ENCODE measurements around the gene TBL1Y.

Gene TBL1Y

GRCh38 chrY:6983221-6983620 is 72.7 kb downstream of the TBL1Y start:
- TF ChIP-seq CTCF (IDR thresholded peaks at IDR 0.05) = no peak

GRCh38 chrY:6987811-6988210 is 77.3 kb downstream of the TBL1Y start:
- no peak for TF ChIP-seq CTCF (IDR thresholded peaks at IDR 0.05)

GRCh38 chrY:6989886-6990620 is 79.6 kb downstream of the TBL1Y start:
- TF ChIP-seq CTCF (IDR thresholded peaks at IDR 0.05) = no peak

GRCh38 chrY:6992041-6992440 is 81.5 kb downstream of the TBL1Y start:
- TF ChIP-seq CTCF (IDR thresholded peaks at IDR 0.05) = no peak

GRCh38 chrY:6995987-6996386 is 85.5 kb downstream of the TBL1Y start:
- TF ChIP-seq CTCF (IDR thresholded peaks at IDR 0.05) = no peak

- TF ChIP-seq CTCF (IDR thresholded peaks at IDR 0.05) = no peak
Observed at GRCh38 chrY:6997503-6998066, 87.1 kb downstream of the TBL1Y start.

- no peak for TF ChIP-seq CTCF (IDR thresholded peaks at IDR 0.05)
Observed at GRCh38 chrY:6999905-7000304, 89.4 kb downstream of the TBL1Y start.
